Smooth muscle cell (in vitro differentiated cells): ENCODE data around the gene EGLN1. TPM values are rescaled to one million over a fixed set of nuclear protein-coding genes. Genes with fewer than 3 reads are reported as not detected.

Experiments used
- DNase-seq: peaks from one replicate; lab custom pipeline; 2025; ENCODE audit not compliant: unreplicated experiment; lab: John Stamatoyannopoulos, UW
- H2AFZ ChIP-seq: fragments of 200-600 bp; sonication (generic); 2 replicates; pipeline ENCODE4 v1.6.0; 2016; ENCODE audit warnings: antibody characterized with exemption, low read depth, mild to moderate bottlenecking
- H3F3A ChIP-seq: fragments of 200-600 bp; sonication (generic); 2 replicates; pipeline ENCODE4 v1.6.0; 2017; ENCODE audit warnings: antibody characterized with exemption, low read depth
- H3K27ac ChIP-seq: fragments of 200-600 bp; sonication (generic); 2 replicates; pipeline ENCODE4 v1.5.1; 2016; ENCODE audit warnings: low read depth, mild to moderate bottlenecking
- H3K27me3 ChIP-seq: fragments of 200-600 bp; sonication (generic); 2 replicates; pipeline ENCODE4 v1.6.1; 2016; ENCODE audit warnings: low read depth, mild to moderate bottlenecking
- H3K36me3 ChIP-seq: fragments of 200-600 bp; sonication (generic); 2 replicates; pipeline ENCODE4 v1.5.1; 2016; ENCODE audit warnings: low read depth
- H3K4me1 ChIP-seq: fragments of 200-600 bp; sonication (generic); 2 replicates; pipeline ENCODE4 v1.5.1; 2016; ENCODE audit warnings: low read depth
- H3K4me2 ChIP-seq: fragments of 200-600 bp; sonication (generic); 2 replicates; pipeline ENCODE4 v1.6.0; 2016; ENCODE audit warnings: mild to moderate bottlenecking
- H3K4me3 ChIP-seq: fragments of 200-600 bp; sonication (generic); 2 replicates; pipeline ENCODE4 v1.5.1; 2016; ENCODE audit warnings: mild to moderate bottlenecking
- H3K79me2 ChIP-seq: fragments of 200-600 bp; sonication (generic); 2 replicates; pipeline ENCODE4 v1.6.0; 2016; ENCODE audit warnings: low read depth, mild to moderate bottlenecking
- H3K9ac ChIP-seq: fragments of 200-600 bp; sonication (generic); 2 replicates; pipeline ENCODE4 v1.6.0; 2016; ENCODE audit warnings: low read depth
- H3K9me3 ChIP-seq: fragments of 200-600 bp; sonication (generic); replicated peaks from 2 replicates; pipeline ENCODE4 v1.5.1; 2016; ENCODE audit warnings: low read depth
- H4K20me1 ChIP-seq: fragments of 200-600 bp; sonication (generic); 2 replicates; pipeline ENCODE4 v1.6.0; 2016; ENCODE audit warnings: low read depth
- WGBS: methylation state at CpG from one replicate; pipeline ENCODE4 v1.1.7; 2016; ENCODE audit warnings: low lambda C conversion rate; 5-methylcytosine and 5-hydroxymethylcytosine counted together
- polyA plus RNA-seq: library from polyadenylated mRNA; unstranded; fragments of >200 nt; fragmentation: Nextera tagmentation; extraction: Ambion mirVana; gene quantifications from 2 replicates; pipeline ENCODE4 v1.2.1, GENCODE V29; 2016
- total RNA-seq: library from RNA; depleted of rRNA; stranded (reverse); fragments of >200 nt; gene quantifications from 2 replicates; pipeline ENCODE4 v1.2.3, GENCODE V29; 2014
- TF ChIP-seq, protein P1 (sequence below): fragments of 200-600 bp; sonication (generic); IDR thresholded peaks from 2 replicates; pipeline ENCODE4 v1.5.1; 2017; ENCODE audit warnings: borderline replicate concordance, mild to moderate bottlenecking, antibody characterized with exemption; ENCODE audit not compliant: insufficient read depth, poor library complexity, severe bottlenecking

The EGLN1 gene
- total and polyA plus RNA-seq, 2 experiments from 2014 or later: 15.7 to 36.8 TPM

DNA sequence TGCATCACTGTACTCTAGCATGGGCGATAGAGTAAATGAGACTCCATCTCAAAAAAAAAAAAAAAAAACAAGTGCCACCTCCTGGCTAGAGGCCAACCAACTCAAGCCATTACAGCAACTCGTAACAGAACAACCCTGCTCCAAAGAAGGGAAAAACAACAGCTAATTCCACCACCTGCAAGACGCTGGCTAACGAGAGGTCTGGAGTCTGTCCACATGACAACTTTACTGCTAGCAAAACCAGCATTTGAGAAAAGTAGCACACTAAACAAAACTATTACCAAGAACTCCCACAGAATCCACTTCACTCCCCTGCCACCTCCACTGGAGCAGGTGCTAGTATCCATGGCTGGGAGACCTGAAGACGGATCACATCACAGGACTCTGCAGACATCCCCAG lies 24.1 kb upstream of the EGLN1 start:
- Histone ChIP-seq H3K4me1 (no peaks in the 10 kb centered on the region), H4K20me1 (no peaks in the 10 kb centered on the region), H3K27me3 (no peaks in the 10 kb centered on the region), H3K9me3 (no peaks in the 10 kb centered on the region), H3K27ac (no peak overlapping the region), H3K9ac (no peak overlapping the region), H2AFZ (no peak overlapping the region), H3K4me3 (no peak overlapping the region), H3K79me2 (no peaks in the 10 kb centered on the region), H3K4me2 (no peak overlapping the region), H3F3A (no peaks in the 10 kb centered on the region), H3K36me3 (no peaks in the 10 kb centered on the region)
- no peak for DNase-seq
- TF ChIP-seq, protein P1, sequence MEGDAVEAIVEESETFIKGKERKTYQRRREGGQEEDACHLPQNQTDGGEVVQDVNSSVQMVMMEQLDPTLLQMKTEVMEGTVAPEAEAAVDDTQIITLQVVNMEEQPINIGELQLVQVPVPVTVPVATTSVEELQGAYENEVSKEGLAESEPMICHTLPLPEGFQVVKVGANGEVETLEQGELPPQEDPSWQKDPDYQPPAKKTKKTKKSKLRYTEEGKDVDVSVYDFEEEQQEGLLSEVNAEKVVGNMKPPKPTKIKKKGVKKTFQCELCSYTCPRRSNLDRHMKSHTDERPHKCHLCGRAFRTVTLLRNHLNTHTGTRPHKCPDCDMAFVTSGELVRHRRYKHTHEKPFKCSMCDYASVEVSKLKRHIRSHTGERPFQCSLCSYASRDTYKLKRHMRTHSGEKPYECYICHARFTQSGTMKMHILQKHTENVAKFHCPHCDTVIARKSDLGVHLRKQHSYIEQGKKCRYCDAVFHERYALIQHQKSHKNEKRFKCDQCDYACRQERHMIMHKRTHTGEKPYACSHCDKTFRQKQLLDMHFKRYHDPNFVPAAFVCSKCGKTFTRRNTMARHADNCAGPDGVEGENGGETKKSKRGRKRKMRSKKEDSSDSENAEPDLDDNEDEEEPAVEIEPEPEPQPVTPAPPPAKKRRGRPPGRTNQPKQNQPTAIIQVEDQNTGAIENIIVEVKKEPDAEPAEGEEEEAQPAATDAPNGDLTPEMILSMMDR: no peak
- 56% methylated on average over 5 of the region's 5 CpGs for WGBS

DNA sequence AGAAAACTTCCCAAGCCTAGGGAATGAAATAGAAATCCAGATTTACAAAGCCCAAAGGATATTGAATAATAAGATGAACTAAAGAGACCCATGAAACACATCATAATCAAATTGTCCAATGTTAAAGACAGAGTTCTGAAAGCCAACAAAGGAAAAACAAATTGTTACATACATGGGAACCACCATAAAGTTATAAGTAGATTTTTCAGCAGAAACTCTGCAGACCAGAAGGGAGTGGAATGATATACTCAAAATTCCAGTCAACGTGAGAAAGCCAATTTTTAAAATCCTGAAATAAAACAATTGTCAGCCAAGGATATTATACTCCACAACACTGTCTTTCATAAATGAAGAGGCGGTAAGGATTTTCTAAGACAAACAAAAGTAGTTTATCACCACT lies 22.0 kb upstream of the EGLN1 start:
- TF ChIP-seq, protein P1: no peak
- DNase-seq: no peak
- H3K79me2 ChIP-seq: no peaks in the 10 kb centered on the region

DNA sequence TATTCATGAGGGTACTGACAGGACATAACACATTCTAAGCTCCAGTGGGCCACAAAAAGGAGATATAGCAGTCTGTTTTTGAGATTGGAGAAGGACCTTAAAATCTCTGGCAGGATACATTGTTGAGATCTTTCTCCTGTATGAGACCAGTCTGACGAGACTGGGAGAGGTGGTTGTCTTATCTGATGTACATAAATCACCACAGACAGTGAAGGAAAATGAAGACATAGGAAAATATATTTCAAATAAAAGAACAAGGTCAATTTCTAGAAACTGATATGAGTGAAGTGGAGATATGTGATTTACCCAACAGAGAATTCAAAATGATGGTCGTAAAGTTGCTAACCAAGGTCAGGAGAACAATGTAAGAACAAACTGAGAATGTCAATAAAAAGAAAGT lies 21.3 kb upstream of the EGLN1 start:
- Histone ChIP-seq H3K79me2 (no peaks in the 10 kb centered on the region), H3K36me3 (no peaks in the 10 kb centered on the region), H2AFZ (no peak overlapping the region), H3K27ac (no peak overlapping the region), H4K20me1 (no peaks in the 10 kb centered on the region), H3F3A (no peaks in the 10 kb centered on the region), H3K4me3 (no peak overlapping the region), H3K4me1 (no peaks in the 10 kb centered on the region), H3K4me2 (no peak overlapping the region), H3K9ac (no peak overlapping the region), H3K9me3 (no peaks in the 10 kb centered on the region), H3K27me3 (peaks cover 11% of the 10 kb centered on the region)
- no peak for DNase-seq
- TF ChIP-seq, protein P1: no peak
- 68% methylated on average over 2 of the region's 2 CpGs for WGBS

More for the DNA sequence above, 22.0 kb upstream of the EGLN1 start:
- Histone ChIP-seq H2AFZ (no peak overlapping the region), H3K4me2 (no peak overlapping the region), H3K27me3 (peaks cover 8% of the 10 kb centered on the region), H4K20me1 (no peaks in the 10 kb centered on the region), H3K36me3 (no peaks in the 10 kb centered on the region), H3K4me3 (no peak overlapping the region), H3K9me3 (no peaks in the 10 kb centered on the region), H3K9ac (no peak overlapping the region), H3K4me1 (no peaks in the 10 kb centered on the region), H3F3A (no peaks in the 10 kb centered on the region), H3K27ac (no peak overlapping the region)
- 89% methylated on average over 2 of the region's 2 CpGs for WGBS

DNA sequence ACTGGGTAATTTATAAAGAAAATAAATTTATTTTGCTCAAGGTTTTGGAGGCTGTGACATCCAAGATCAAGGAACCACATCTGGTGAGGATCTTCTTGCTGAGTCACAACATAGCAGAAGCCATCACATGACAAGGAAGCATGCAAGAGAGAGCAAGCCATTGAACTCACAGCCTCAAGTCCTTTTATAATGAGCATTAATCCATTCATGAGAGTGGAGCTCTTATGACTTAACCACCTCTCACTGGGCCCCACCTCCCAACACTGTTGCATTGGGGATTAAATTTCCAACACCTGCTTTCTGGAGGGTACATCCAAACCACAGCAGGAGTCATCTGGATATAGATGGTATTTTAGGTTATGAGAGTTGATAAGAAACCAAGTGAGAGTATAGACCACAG lies 20.6 kb upstream of the EGLN1 start:
- no peaks in the 10 kb centered on the region for H3K36me3 ChIP-seq
- H3K4me1 ChIP-seq: no peaks in the 10 kb centered on the region
- TF ChIP-seq, protein P1: no peak
- no peak overlapping the region for H3K9ac ChIP-seq
- H4K20me1 ChIP-seq: no peaks in the 10 kb centered on the region
- no peak overlapping the region for H3K4me3 ChIP-seq
- no peak overlapping the region for H2AFZ ChIP-seq
- H3K79me2 ChIP-seq: no peaks in the 10 kb centered on the region
- H3F3A ChIP-seq: no peaks in the 10 kb centered on the region
- peaks cover 12% of the 10 kb centered on the region for H3K27me3 ChIP-seq
- no peak for DNase-seq
- H3K27ac ChIP-seq: no peak overlapping the region
- no peak overlapping the region for H3K4me2 ChIP-seq
- no peaks in the 10 kb centered on the region for H3K9me3 ChIP-seq
